OCI-M2 (cell line): ENCODE measurements around the gene EDDM13.
"Not testable (repeated sequence)": the region's sequence is repeated elsewhere in the genome, so short reads cannot be mapped to it uniquely, and the experiment has no call there.

Source experiments
- DNase-seq: peaks from one replicate; lab custom pipeline; 2025; ENCODE audit not compliant: unreplicated experiment; lab: John Stamatoyannopoulos, UW

The EDDM13 gene

DNA sequence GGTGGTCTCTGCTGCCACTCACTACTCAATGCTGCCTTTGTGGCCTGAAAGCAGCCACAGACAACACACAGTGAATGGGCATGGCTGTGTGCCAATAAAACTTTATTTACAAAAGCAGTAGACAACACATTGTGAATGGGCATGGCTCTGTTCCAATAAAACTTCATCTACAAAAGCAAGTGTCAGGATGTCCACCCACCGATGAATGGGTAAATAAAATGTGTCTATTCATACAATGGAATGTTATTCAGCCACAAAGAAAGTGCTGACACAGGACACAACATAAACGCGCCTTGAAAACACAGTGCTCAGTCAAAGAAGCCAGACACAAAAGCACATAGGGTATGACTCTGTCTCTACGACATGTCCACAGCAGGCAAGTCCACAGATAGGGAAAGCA is 22.0 kb downstream of the EDDM13 start:
- no peak for DNase-seq

- no peak for DNase-seq
These were observed 23.2 kb downstream of the EDDM13 start for GRCh38 chr19:56295531-56296455.

DNA sequence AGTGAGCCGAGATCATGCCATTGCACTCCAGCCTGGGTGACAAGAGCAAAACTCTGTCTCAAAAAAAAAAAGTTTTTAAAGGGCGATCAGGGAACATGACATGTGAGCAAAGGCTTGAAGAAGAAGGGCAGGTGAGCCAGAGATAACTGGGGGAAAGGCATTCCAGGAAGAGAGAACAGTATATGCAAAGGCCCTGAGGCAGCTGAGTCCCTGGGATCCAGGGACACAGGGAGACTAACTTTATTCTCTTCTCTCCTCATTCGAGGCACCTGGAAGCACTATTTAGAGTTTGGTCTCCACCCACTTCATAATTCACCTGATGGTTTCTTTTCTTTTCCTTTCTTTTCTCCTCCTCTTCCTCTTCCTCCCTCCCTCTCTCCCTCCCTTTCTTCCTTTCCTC is 24.5 kb downstream of the EDDM13 start:
- no peak for DNase-seq

DNA sequence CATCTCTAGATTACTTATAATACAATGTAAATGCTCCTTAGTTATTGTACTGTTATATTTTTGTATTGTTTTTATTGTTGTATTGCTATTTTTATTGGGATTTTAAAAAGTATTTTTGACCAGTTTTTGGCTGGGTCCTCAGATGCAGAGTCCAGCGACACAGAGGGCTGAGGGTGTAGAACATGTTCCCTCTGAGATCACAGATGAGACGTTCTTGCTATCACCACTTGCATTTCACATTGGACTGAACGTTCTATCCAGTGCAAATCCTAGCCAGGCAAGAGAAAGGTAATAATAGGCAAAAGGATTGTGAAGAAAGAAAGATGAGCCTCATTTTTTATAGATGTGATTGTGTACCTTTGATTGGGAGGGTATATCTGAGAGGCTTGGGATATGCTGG is 27.1 kb downstream of the EDDM13 start:
- no peak for DNase-seq

GRCh38 chr19:56301155-56301554 is 28.6 kb downstream of the EDDM13 start:
- DNase-seq = no peak

- DNase-seq = no peak
These were observed 29.5 kb downstream of the EDDM13 start for GRCh38 chr19:56301886-56302620.

DNA sequence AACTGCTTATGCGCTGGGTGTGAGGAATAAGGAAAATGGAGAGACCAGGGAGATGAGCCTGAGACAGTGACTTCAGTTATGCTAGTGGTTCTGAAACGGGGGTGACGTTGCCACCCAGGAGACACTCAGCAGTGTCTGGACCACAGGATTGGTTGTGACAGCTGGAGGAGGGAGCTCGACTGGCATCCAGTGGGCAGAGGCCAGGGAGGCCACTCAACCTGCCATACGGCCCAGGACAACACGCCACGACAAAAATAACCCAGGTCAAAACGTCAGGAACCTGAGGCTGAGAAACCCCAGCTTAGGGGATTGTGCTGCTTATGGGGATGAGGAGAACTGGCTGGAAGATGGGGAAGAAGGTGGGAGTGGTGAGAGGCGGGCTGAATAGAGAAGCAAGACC is 31.7 kb downstream of the EDDM13 start:
- DNase-seq = no peak

DNA sequence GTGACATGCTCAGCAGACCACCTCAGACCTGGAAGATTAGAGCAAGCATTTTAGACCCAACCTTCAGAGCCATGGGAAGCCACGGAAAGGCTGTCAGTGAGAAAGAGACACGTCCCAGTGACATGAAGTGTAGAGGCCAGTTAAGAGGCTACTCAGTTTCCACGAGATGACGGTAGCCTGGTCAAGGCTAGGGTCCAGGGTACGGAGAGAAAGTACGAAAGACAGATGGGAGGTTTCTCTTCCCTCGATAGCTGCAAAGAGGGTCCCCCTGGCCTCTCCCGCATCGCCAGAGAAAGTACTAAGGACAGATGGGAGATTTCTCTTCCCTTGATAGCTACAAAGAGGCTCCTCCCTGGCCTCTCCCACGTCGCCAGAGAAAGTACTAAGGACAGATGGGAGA is 33.5 kb downstream of the EDDM13 start:
- DNase-seq = no peak

DNA sequence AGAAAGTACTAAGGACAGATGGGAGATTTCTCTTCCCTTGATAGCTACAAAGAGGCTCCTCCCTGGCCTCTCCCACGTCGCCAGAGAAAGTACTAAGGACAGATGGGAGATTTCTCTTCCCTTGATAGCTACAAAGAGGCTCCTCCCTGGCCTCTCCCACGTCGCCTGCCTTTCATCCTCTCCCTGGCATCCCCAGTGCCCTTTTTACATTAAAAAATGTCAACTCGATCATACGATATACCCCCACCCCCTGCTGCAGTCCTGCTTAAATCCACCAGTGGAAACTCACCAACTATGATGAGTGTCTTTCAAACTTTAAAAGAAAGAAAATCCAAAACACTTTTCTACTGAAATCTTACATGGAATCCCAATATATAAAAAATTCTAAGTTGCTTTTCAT is 34.5 kb downstream of the EDDM13 start:
- DNase-seq = not testable (repeated sequence)

DNA sequence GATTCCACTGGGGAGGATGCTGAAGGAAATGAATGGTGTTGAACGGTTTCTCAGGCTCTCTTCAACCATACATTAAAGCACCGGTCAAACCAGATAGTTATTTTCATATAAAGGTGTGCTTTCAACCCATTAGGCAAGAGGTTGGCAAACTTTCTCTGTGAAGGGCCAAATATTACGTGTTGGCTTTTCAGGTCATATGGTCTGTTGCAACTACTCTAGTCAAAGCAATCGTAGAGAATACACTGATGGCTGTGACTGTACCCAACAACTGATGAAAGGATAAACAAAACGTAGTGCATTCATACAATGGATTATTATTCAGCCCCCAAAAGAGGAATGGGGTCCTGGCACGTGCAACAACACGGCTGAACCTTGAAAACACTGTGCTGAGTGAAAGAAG is 36.2 kb downstream of the EDDM13 start:
- DNase-seq = no peak

DNA sequence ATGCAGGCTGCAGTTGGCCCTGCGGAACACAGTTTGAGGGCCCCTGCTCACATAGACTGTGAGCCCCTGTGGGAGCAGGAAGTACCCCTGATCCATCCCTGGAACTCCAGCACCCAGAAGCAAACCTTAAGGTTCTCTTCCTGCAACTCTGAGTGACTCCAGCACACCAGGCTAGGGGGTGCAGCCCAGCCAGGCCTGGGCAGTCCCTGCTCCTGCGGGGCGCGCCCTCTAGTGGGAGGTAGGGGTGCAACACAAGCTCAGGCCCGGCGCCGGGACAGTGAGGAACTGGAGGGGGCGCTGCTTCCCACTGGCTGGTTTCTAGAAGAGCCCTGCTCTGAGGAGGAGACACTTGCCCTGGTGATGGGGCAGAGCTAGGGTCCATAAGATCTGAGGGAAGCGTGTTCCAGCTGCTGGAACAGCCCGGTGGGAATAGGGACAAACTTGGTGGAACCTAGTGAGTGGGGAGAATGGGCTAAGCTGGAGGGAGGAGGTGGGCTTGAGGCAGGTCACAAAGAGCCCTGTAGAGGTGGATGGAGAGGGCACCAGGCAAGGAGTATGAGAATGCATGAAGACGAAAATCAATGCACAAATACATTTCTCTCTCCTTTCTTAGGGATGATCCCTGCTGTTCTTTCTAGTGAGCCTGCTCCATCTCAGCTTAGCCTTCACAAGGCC is 37.1 kb downstream of the EDDM13 start:
- DNase-seq = no peak

DNA sequence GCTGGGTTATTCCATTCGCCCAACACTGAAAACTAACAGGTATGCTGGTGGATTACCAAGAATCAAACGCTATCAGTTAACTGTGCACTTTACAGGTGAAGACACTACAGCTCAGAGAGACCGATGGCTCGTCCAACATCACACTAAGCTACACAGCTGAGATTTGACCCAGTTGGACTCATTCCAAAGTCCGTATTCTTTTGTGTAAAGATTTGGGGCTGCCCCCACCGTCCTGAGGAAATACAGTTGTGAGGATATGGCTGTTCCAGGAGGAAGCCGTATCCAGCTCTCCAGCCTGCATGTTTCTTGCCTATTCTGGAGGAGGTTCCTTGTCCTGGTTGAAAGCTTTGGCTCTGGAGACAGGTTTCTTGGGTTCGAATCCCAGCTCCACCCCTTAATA is 37.9 kb downstream of the EDDM13 start:
- DNase-seq = no peak

GRCh38 chr19:56312342-56312741 is 39.8 kb downstream of the EDDM13 start:
- DNase-seq = no peak

- no peak for DNase-seq
These were observed 40.5 kb downstream of the EDDM13 start for GRCh38 chr19:56312787-56313657.

GRCh38 chr19:56314018-56314380 is 41.5 kb downstream of the EDDM13 start:
- no peak for DNase-seq

DNA sequence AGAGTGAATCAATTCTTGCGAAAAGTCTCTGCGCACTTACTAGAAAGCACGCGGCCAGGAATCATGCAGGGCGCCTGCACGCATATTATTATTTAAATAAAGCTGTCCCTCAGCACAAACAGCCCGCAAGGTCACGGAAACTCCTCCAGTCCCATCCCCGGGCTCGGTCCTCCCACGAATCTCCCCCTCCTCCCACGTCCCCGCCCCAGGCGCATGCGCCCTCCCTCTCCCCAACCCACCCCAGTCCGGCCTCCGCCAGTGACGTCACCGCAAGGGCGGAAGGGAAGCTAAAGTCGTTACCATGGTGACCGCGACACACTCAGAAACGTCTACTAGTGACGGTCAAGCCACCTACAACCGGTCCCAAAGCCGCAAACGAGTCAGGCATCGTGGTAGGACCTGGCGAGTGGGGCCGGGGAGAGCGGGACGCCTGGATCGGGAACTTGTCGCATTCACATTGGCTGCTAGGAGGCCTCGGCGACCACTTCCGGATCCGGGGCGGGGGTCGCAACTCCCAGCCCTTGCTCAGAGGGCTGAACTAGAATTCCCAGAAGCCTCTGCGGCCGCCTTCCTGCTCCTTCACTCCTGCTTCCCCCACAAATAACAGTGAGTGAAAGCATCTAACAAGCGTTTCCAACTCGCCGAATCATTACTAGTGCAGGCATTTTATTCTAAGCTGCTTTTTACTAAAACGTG is 42.0 kb downstream of the EDDM13 start, which contains the start of gene ZSCAN5A:
ZSCAN5A (minus strand) TSS at position 459 of the 696 bp plus-strand sequence. CDS start 89,793 bp downstream, outside the sequence.
- peak; percentile 93 for DNase-seq

- peak; percentile 93 for DNase-seq
These were observed 42.7 kb downstream of the EDDM13 start for GRCh38 chr19:56315077-56315828.

- no peak for DNase-seq
These were observed 44.2 kb downstream of the EDDM13 start for GRCh38 chr19:56316728-56317127.

GRCh38 chr19:56317749-56318148 is 45.2 kb downstream of the EDDM13 start:
- DNase-seq = no peak
